GM12872 (cell line): ENCODE data around the gene KHDRBS1.

Experiments used
- CTCF ChIP-seq: IDR thresholded peaks from 3 replicates; pipeline ENCODE4 v1.5.1; 2011; ENCODE audit warnings: low read depth, mild to moderate bottlenecking, low read length, moderate library complexity; ENCODE audit not compliant: insufficient read depth

The KHDRBS1 gene

GRCh38 chr1:31981972-31982371 is 31.7 kb upstream of the KHDRBS1 start:
- no peak for TF ChIP-seq CTCF

GRCh38 chr1:31984419-31985347 is 29.0 kb upstream of the KHDRBS1 start:
- TF ChIP-seq CTCF, result no peak

DNA sequence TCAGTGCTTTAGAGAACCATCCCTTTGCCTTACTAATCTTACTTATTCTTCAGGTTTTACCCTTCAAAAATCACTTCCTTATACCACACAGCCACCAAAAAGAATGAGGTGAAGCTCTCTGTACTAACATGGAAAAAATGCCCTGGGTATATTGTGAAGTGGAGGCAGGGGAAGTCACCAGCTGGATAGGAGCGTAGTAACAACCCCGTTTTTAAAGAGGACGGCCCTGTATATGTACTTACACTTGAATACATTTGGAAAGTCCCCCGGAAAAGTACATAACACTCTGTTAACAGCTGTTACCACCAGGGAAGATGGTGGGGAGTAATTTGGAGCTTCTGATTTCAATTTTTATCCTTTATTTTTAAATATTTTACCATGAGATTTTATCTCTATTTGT is 28.2 kb upstream of the KHDRBS1 start:
- no peak for TF ChIP-seq CTCF

DNA sequence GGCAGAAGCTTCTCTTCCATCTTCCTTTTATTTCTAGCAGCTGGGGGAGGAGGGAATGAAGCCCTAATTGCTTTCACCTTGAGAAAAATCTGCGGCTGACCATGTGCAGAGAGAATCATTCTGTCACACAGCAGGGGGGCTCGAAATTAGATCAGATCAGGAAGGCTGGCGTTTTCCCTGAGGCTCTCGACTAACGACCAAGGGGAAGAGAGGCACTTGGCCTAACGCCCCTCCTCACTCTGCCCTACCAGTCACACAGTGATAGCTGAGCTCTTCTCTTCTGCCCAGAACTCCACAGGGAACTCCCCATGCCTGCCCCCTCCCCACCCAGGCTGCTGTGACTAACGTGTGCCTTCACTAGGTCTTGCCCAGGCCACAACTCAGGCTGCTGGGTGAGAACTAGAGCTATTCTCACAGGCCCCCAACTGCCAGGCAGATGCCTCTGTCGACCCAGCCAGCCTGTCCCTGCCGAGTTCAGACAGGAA is 26.5 kb upstream of the KHDRBS1 start:
- no peak for TF ChIP-seq CTCF

DNA sequence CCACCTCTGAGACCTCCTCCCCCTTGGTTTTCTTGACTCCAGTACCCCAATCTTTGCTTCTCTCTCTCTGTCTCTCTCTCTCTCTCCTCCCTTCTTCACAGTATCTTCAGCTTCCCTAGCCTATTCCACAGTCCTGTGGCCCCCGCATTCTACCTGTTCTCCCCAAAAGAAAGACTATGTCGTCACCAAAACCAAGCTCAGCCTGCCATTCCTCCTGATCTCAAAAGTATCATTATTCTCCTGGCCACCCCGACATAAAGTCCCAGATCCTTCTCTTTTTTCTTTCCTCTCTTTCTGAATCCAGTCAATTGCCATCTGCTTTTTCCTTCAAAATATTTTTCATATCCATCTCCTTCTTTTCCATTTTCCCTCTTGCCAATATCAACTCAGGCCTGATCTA is 23.7 kb upstream of the KHDRBS1 start:
- no peak for TF ChIP-seq CTCF

- no peak for TF ChIP-seq CTCF
These were observed 22.5 kb upstream of the KHDRBS1 start for GRCh38 chr1:31991182-31991581.

- no peak for TF ChIP-seq CTCF
These were observed 18.4 kb upstream of the KHDRBS1 start for GRCh38 chr1:31995263-31995662.
